ENCODE measurements around the gene NXNL1. TPM values are rescaled to one million over a fixed set of nuclear protein-coding genes. Genes with fewer than 3 reads are reported as not detected.
A peak's percentile ranks its signal among the peaks of the same experiment; 100 is the strongest.

Gene NXNL1
- total and polyA plus RNA-seq, 2 of the 4 experiments (the other 2 are of a cell fraction) = not detected

DNA sequence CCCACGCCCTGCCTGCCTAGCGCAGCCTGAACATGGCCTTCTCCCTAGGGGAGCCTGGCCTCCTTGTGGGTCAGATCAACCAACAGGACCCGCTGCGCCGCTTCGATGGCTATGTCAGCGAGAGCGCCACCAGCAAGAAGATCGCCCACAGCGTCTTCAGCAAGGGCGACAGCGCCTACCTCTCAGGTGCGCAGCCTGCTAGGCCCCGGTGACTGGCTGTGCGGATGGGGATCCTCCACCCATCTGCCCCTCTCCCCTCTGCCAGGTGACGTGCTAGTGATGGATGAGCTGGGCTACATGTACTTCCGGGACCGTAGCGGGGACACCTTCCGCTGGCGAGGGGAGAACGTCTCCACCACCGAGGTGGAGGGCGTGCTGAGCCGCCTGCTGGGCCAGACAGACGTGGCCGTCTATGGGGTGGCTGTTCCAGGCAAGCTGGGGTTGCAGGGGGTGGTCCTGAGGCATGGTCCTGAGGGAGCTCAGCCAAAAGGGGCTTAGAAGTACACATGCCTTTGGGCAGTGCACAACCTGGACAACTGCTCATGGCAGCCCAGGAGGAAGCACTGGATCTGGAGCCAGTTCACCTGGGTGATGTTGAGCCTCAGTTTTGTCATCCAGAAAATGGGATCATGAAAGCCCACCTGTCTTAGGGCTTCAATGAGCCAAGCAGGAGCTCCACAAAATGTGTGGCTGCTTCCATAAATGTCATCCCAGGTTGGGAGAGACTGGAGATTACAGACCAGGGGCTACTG is 39.9 kb upstream of the NXNL1 start:
- dilution Hi-C loops (cut with HindIII; ENCODE audit: low sequenced_read_pairs, unreplicated experiment) (no loop called here), intact Hi-C loops (cut with micrococcal nuclease) (no loop called here), in situ Hi-C loops (cut with MboI; ENCODE audit: low sequenced_read_pairs) (no loop called here)
- ATAC-seq (ENCODE audit: low read depth) = no peak
- Histone ChIP-seq H3K36me3 (ENCODE audit: control insufficient read depth, insufficient read depth, low read length) (peaks cover 26% of the 10 kb centered on the region), H4K20me1 (ENCODE audit: insufficient read depth, low read length) (peaks cover 29% of the 10 kb centered on the region), H2BK20ac (ENCODE audit: low read depth, low read length) (no peak overlapping the region), H3K23ac (ENCODE audit: low read depth, low read length) (no peak overlapping the region), H3K4ac (ENCODE audit: low read depth, low read length) (no peak overlapping the region), H4K5ac (ENCODE audit: low read depth, low read length) (no peak overlapping the region), H3K9me3 (ENCODE audit: control insufficient read depth, insufficient read depth, low read length) (no peaks in the 10 kb centered on the region), H2AK9ac (replicated peaks; ENCODE audit: low read depth, low read length, poor library complexity) (peak overlapping the region; percentile 81), H3K27ac (ENCODE audit: insufficient read depth, low read length) (no peak overlapping the region; the same call in 1 of the 2 replicates), H2AK5ac (ENCODE audit: low read depth, low read length) (no peak overlapping the region; the same call in 1 of the 2 replicates), H3K4me1 (ENCODE audit: control insufficient read depth, insufficient read depth, low read length) (peaks cover 11% of the 10 kb centered on the region), H3K27me3 (ENCODE audit: control insufficient read depth, insufficient read depth, low read length) (no peaks in the 10 kb centered on the region), H3K9ac (ENCODE audit: low read depth, low read length) (no peak overlapping the region), H3K56ac (ENCODE audit: extremely low read depth, insufficient read depth, low read length) (no peak overlapping the region), H4K91ac (ENCODE audit: insufficient read depth, low read depth, low read length) (peak overlapping the region; percentile 75; the same call in 1 of the 2 replicates), H4K8ac (ENCODE audit: low read depth in 2 of 2, low read length in 2 of 2) (peak overlapping the region; percentile 89 to 95; a peak in 2 of 4 replicates), H3K4me3 (ENCODE audit: insufficient read depth, low read depth, low read length) (no peak overlapping the region), H3K79me1 (ENCODE audit: low read depth in 1 of 2, low read length in 2 of 2) (peaks cover 12 to 78% of the 10 kb centered on the region in 2 experiments), H3K18ac (ENCODE audit: low read depth, low read length) (no peak overlapping the region), H2BK5ac (ENCODE audit: low read depth, low read length, poor library complexity, severe bottlenecking) (no peak overlapping the region), H2BK15ac (ENCODE audit: low read depth, low read length) (no peak overlapping the region), H3K4me2 (ENCODE audit: low read depth, low read length) (no peak overlapping the region), H2BK120ac (ENCODE audit: low read depth, low read length) (no peak overlapping the region), H2AFZ (replicated peaks; ENCODE audit: low read length, poor library complexity) (no peak overlapping the region), H3K14ac (replicated peaks; ENCODE audit: low read depth, low read length) (no peak overlapping the region), H3K9me1 (ENCODE audit: insufficient read depth, low read length) (peaks cover 14% of the 10 kb centered on the region)
- CTCF ChIA-PET = no interaction called here
- no peak for DNase-seq
- WGBS, 2 experiments (ENCODE audit: extremely low coverage in 2 of 2, insufficient read length in 1 of 2) = 96% methylated on average over 14 of the region's 27 CpGs; no CpG with 5 or more reads in 1 of the 2 experiments
- BruUV-seq (replicated peaks) = no TSS peak
- POLR2A ChIA-PET (ENCODE audit: unreplicated experiment) = no interaction called here
- TF ChIP-seq NFE2L2 (IDR thresholded peaks at IDR 0.05; ENCODE audit: low read depth, low read length) (no peak), FOS (IDR thresholded peaks at IDR 0.05; ENCODE audit: low read depth, low read length) (no peak), MAZ (IDR thresholded peaks at IDR 0.05; ENCODE audit: borderline replicate concordance, low read depth, low read length) (no peak), RAD21 (IDR thresholded peaks at IDR 0.05; ENCODE audit: low read length) (no peak), RCOR1 (IDR thresholded peaks at IDR 0.05; ENCODE audit: insufficient replicate concordance, low read length) (no peak), CHD1 (IDR thresholded peaks at IDR 0.05; ENCODE audit: low read depth, low read length) (no peak), POLR2A (IDR thresholded peaks at IDR 0.05; ENCODE audit: low read depth, low read length) (no peak), CEBPB (IDR thresholded peaks at IDR 0.05; ENCODE audit: low read depth, low read length) (no peak), MXI1 (IDR thresholded peaks at IDR 0.05; ENCODE audit: borderline replicate concordance, low read depth, low read length) (no peak), SMC3 (IDR thresholded peaks at IDR 0.05; ENCODE audit: low read depth, low read length) (no peak), RFX5 (IDR thresholded peaks at IDR 0.05; ENCODE audit: low read depth, low read length) (no peak), CTCF (conservative IDR thresholded peaks at IDR 0.05; ENCODE audit: low read depth, low read length) (no peak), BHLHE40 (IDR thresholded peaks at IDR 0.05; ENCODE audit: low read depth, low read length) (no peak)
- TF ChIP-seq, protein P1, sequence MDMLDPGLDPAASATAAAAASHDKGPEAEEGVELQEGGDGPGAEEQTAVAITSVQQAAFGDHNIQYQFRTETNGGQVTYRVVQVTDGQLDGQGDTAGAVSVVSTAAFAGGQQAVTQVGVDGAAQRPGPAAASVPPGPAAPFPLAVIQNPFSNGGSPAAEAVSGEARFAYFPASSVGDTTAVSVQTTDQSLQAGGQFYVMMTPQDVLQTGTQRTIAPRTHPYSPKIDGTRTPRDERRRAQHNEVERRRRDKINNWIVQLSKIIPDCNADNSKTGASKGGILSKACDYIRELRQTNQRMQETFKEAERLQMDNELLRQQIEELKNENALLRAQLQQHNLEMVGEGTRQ (IDR thresholded peaks at IDR 0.05; ENCODE audit: low read depth, low read length) = no peak
- TF ChIP-seq, protein P2, sequence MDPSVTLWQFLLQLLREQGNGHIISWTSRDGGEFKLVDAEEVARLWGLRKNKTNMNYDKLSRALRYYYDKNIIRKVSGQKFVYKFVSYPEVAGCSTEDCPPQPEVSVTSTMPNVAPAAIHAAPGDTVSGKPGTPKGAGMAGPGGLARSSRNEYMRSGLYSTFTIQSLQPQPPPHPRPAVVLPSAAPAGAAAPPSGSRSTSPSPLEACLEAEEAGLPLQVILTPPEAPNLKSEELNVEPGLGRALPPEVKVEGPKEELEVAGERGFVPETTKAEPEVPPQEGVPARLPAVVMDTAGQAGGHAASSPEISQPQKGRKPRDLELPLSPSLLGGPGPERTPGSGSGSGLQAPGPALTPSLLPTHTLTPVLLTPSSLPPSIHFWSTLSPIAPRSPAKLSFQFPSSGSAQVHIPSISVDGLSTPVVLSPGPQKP (IDR thresholded peaks at IDR 0.05; ENCODE audit: borderline replicate concordance, low read depth, low read length) = no peak

Measured in IMR-90 (cell line).